Measurements from ENCODE around the gene FIBCD1.

The FIBCD1 gene

GRCh38 chr9:130893341-130894101 lies 45.5 kb downstream of the FIBCD1 start:
- DNase-seq: no peak

GRCh38 chr9:130892477-130893304 lies 46.4 kb downstream of the FIBCD1 start:
- no peak for DNase-seq

- DNase-seq: no peak
These were observed 47.2 kb downstream of the FIBCD1 start for GRCh38 chr9:130891688-130892476.

- DNase-seq: no peak
These were observed 48.0 kb downstream of the FIBCD1 start for GRCh38 chr9:130890870-130891687.

- DNase-seq: no peak
These were observed 48.9 kb downstream of the FIBCD1 start for GRCh38 chr9:130890124-130890523.

- DNase-seq: no peak
These were observed 50.7 kb downstream of the FIBCD1 start for GRCh38 chr9:130888146-130888885.

GRCh38 chr9:130887494-130888144 lies 51.4 kb downstream of the FIBCD1 start:
- no peak for DNase-seq

GRCh38 chr9:130886981-130887380 lies 52.1 kb downstream of the FIBCD1 start:
- no peak for DNase-seq

GRCh38 chr9:130885484-130886375 lies 53.3 kb downstream of the FIBCD1 start:
- DNase-seq: no peak

- DNase-seq: no peak
These were observed 54.2 kb downstream of the FIBCD1 start for GRCh38 chr9:130884542-130885483.

- DNase-seq: no peak
These were observed 54.9 kb downstream of the FIBCD1 start for GRCh38 chr9:130884111-130884531.

GRCh38 chr9:130883479-130883878 lies 55.6 kb downstream of the FIBCD1 start:
- no peak for DNase-seq

GRCh38 chr9:130882696-130883225 lies 56.3 kb downstream of the FIBCD1 start:
- no peak for DNase-seq

- DNase-seq: no peak
These were observed 57.5 kb downstream of the FIBCD1 start for GRCh38 chr9:130881516-130881915.

GRCh38 chr9:130880599-130881220 lies 58.3 kb downstream of the FIBCD1 start:
- no peak for DNase-seq

- DNase-seq: no peak
These were observed 59.1 kb downstream of the FIBCD1 start for GRCh38 chr9:130879863-130880411.

GRCh38 chr9:130878295-130878694 lies 60.8 kb downstream of the FIBCD1 start:
- no peak for DNase-seq

- no peak for DNase-seq
These were observed 61.7 kb downstream of the FIBCD1 start for GRCh38 chr9:130877300-130877699.

Data from stimulated activated naive CD4-positive, alpha-beta T cell treated with Interleukin-2 at 50 U/mL for 16 hours (primary cell).